ENCODE measurements around the gene EFNA4. TPM values are rescaled to one million over a fixed set of nuclear protein-coding genes. Genes with fewer than 3 reads are reported as not detected.
"Not testable (repeated sequence)": the region's sequence is repeated elsewhere in the genome, so short reads cannot be mapped to it uniquely, and the experiment has no call there.

The EFNA4 gene
- polyA plus RNA-seq, 2 donors = 14.7 to 16.2 TPM

GRCh38 chr1:155108296-155108695, 44.8 kb downstream of the EFNA4 start:
- Histone ChIP-seq H3K4me1 (ENCODE audit: control insufficient read depth in 2 of 2, insufficient read depth in 2 of 2, low read length in 1 of 2) (no peaks in the 10 kb centered on the region), H3K27ac (ENCODE audit: low read depth in 2 of 2, low read length in 1 of 2) (no peak overlapping the region), H3K36me3 (ENCODE audit: control insufficient read depth in 2 of 2, insufficient read depth in 2 of 2, low read length in 1 of 2) (no peaks in the 10 kb centered on the region), H3K4me3 (ENCODE audit: low read depth in 1 of 2, low read length in 2 of 2) (no peak overlapping the region), H3K27me3 (ENCODE audit: control insufficient read depth in 1 of 2, insufficient read depth in 2 of 2, low read length in 2 of 2) (no peaks in the 10 kb centered on the region), H3K9me3 (ENCODE audit: control insufficient read depth in 2 of 2, insufficient read depth in 1 of 2, low read depth in 1 of 2, low read length in 1 of 2) (no peaks in the 10 kb centered on the region)
- WGBS, 2 donors = 75 to 85% methylated on average over 5 of the region's 5 CpGs

DNA sequence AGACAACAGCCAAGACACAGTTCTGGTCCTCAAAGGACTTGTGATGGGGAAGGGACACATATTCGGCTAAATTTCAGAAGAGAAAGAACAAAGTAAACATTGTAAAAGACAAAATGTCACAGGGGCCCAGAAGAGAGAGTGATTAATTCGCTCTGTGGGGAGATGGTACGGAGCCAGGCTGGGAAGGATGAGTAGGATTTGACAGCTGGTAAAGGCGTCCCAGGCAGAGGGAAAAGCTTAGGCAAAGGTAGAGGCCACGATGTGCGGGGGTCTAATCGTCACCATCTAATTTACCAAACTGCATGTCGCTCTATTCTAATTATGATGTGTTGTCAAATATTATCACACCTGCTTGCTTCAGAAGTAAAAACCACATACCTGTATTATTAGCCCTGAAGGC, 46.8 kb downstream of the EFNA4 start:
- Histone ChIP-seq H3K27me3 (ENCODE audit: control insufficient read depth in 1 of 2, insufficient read depth in 2 of 2, low read length in 2 of 2) (no peaks in the 10 kb centered on the region), H3K36me3 (ENCODE audit: control insufficient read depth in 2 of 2, insufficient read depth in 2 of 2, low read length in 1 of 2) (no peaks in the 10 kb centered on the region), H3K4me1 (ENCODE audit: control insufficient read depth in 2 of 2, insufficient read depth in 2 of 2, low read length in 1 of 2) (no peaks in the 10 kb centered on the region), H3K9me3 (ENCODE audit: control insufficient read depth in 2 of 2, insufficient read depth in 1 of 2, low read depth in 1 of 2, low read length in 1 of 2) (no peaks in the 10 kb centered on the region), H3K27ac (ENCODE audit: low read depth in 2 of 2, low read length in 1 of 2) (no peak overlapping the region), H3K4me3 (ENCODE audit: low read depth in 1 of 2, low read length in 2 of 2) (no peak overlapping the region)
- 82 to 84% methylated on average over 8 of the region's 8 CpGs for WGBS, 2 donors

DNA sequence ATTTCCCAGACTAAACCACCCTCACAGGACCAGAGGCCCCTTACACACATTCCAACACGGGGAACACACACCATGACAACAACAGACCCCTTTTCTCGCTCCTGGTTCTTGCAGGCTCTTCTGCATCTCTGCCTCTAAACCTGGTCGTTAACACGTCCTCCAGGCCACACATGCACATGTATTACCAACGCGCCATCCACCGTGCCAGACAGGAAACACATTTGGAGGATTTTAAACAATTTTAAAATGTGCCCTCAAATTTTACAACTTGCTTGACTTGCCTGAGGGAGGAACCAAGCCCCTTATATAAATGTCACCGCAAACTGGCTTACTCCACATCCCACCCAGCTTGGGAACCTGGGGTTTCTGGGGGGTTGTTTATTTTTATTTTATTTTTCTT, 47.3 kb downstream of the EFNA4 start:
- H3K27me3 ChIP-seq (ENCODE audit: control insufficient read depth in 1 of 2, insufficient read depth in 2 of 2, low read length in 2 of 2) = no peaks in the 10 kb centered on the region
- H3K27ac ChIP-seq (ENCODE audit: low read depth in 2 of 2, low read length in 1 of 2) = no peak overlapping the region
- no peak overlapping the region for H3K4me3 ChIP-seq (ENCODE audit: low read depth in 1 of 2, low read length in 2 of 2)
- no peaks in the 10 kb centered on the region for H3K4me1 ChIP-seq (ENCODE audit: control insufficient read depth in 2 of 2, insufficient read depth in 2 of 2, low read length in 1 of 2)
- H3K9me3 ChIP-seq (ENCODE audit: control insufficient read depth in 2 of 2, insufficient read depth in 1 of 2, low read depth in 1 of 2, low read length in 1 of 2) = no peaks in the 10 kb centered on the region
- no peaks in the 10 kb centered on the region for H3K36me3 ChIP-seq (ENCODE audit: control insufficient read depth in 2 of 2, insufficient read depth in 2 of 2, low read length in 1 of 2)
- WGBS, 2 donors = 76 to 79% methylated on average over 8 of the region's 8 CpGs

GRCh38 chr1:155113450-155113980, 50.0 kb downstream of the EFNA4 start:
- Histone ChIP-seq H3K4me3 (ENCODE audit: low read depth in 1 of 2, low read length in 2 of 2) (no peak overlapping the region), H3K4me1 (ENCODE audit: control insufficient read depth in 2 of 2, insufficient read depth in 2 of 2, low read length in 1 of 2) (no peaks in the 10 kb centered on the region), H3K27ac (ENCODE audit: low read depth in 2 of 2, low read length in 1 of 2) (no peak overlapping the region), H3K36me3 (ENCODE audit: control insufficient read depth in 2 of 2, insufficient read depth in 2 of 2, low read length in 1 of 2) (no peaks in the 10 kb centered on the region), H3K9me3 (ENCODE audit: control insufficient read depth in 2 of 2, insufficient read depth in 1 of 2, low read depth in 1 of 2, low read length in 1 of 2) (no peaks in the 10 kb centered on the region), H3K27me3 (ENCODE audit: control insufficient read depth in 1 of 2, insufficient read depth in 2 of 2, low read length in 2 of 2) (no peaks in the 10 kb centered on the region)
- WGBS, 2 donors = 53 to 63% methylated on average over 5 of the region's 5 CpGs

- Histone ChIP-seq H3K9me3 (ENCODE audit: control insufficient read depth in 2 of 2, insufficient read depth in 1 of 2, low read depth in 1 of 2, low read length in 1 of 2) (no peaks in the 10 kb centered on the region), H3K4me1 (ENCODE audit: control insufficient read depth in 2 of 2, insufficient read depth in 2 of 2, low read length in 1 of 2) (no peaks in the 10 kb centered on the region), H3K4me3 (ENCODE audit: low read depth in 1 of 2, low read length in 2 of 2) (no peak overlapping the region), H3K36me3 (ENCODE audit: control insufficient read depth in 2 of 2, insufficient read depth in 2 of 2, low read length in 1 of 2) (no peaks in the 10 kb centered on the region), H3K27me3 (ENCODE audit: control insufficient read depth in 1 of 2, insufficient read depth in 2 of 2, low read length in 2 of 2) (no peaks in the 10 kb centered on the region), H3K27ac (ENCODE audit: low read depth in 2 of 2, low read length in 1 of 2) (no peak overlapping the region)
- 70 to 75% methylated on average over 5 of the region's 5 CpGs for WGBS, 2 donors
These were observed 52.7 kb downstream of the EFNA4 start for GRCh38 chr1:155116113-155116764.

DNA sequence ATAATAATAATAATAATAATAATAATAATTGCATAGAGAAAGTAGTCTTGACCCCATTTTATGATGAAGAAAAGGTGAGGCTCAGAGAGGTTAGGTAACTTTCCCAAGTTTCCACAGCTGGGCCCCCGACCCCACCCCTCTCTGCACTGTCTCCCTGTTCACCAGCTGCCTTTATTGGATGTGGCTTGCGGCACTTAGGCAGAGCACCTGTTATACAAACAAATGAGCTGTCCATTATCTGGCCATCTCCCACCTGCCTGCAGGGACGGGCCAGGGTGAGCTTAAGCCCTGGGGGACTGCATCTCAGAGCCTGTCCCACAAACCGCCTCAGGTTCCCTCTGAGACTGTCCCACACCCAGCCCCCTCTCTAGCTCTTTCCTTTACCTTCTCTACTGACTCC, 54.1 kb downstream of the EFNA4 start:
- no peaks in the 10 kb centered on the region for H3K4me1 ChIP-seq (ENCODE audit: control insufficient read depth in 2 of 2, insufficient read depth in 2 of 2, low read length in 1 of 2)
- H3K9me3 ChIP-seq (ENCODE audit: control insufficient read depth in 2 of 2, insufficient read depth in 1 of 2, low read depth in 1 of 2, low read length in 1 of 2) = no peaks in the 10 kb centered on the region
- WGBS, 2 donors = 68 to 70% methylated on average over 4 of the region's 4 CpGs
- H3K36me3 ChIP-seq (ENCODE audit: control insufficient read depth in 2 of 2, insufficient read depth in 2 of 2, low read length in 1 of 2) = no peaks in the 10 kb centered on the region
- H3K27ac ChIP-seq (ENCODE audit: low read depth in 2 of 2, low read length in 1 of 2) = no peak overlapping the region
- H3K4me3 ChIP-seq (ENCODE audit: low read depth in 1 of 2, low read length in 2 of 2) = no peak overlapping the region
- no peaks in the 10 kb centered on the region for H3K27me3 ChIP-seq (ENCODE audit: control insufficient read depth in 1 of 2, insufficient read depth in 2 of 2, low read length in 2 of 2)

GRCh38 chr1:155118090-155118489, 54.5 kb downstream of the EFNA4 start:
- H3K27ac ChIP-seq (ENCODE audit: low read depth in 2 of 2, low read length in 1 of 2); H3K9me3 ChIP-seq (ENCODE audit: control insufficient read depth in 2 of 2, insufficient read depth in 1 of 2, low read depth in 1 of 2, low read length in 1 of 2); H3K4me3 ChIP-seq (ENCODE audit: low read depth in 1 of 2, low read length in 2 of 2); H3K27me3 ChIP-seq (ENCODE audit: control insufficient read depth in 1 of 2, insufficient read depth in 2 of 2, low read length in 2 of 2); H3K36me3 ChIP-seq (ENCODE audit: control insufficient read depth in 2 of 2, insufficient read depth in 2 of 2, low read length in 1 of 2); H3K4me1 ChIP-seq (ENCODE audit: control insufficient read depth in 2 of 2, insufficient read depth in 2 of 2, low read length in 1 of 2): not testable (repeated sequence)
- WGBS, 2 donors = 90 to 92% methylated on average over 7 of the region's 7 CpGs

Other genes with a start within 250 kb of the EFNA4 start
- gene KCNN3, start 193.5 kb upstream of the EFNA4 start, polyA plus RNA-seq = under 1 TPM; 0.12 to 0.14 TPM
- 10 to 100 TPM; 29.4 to 68.9 TPM for gene PMVK, start 127.0 kb upstream of the EFNA4 start, polyA plus RNA-seq
- 10 to 100 TPM; 18.3 to 25.7 TPM for gene PBXIP1, start 107.6 kb upstream of the EFNA4 start, polyA plus RNA-seq
- 10 to 100 TPM; 14.3 to 15.8 TPM for gene PYGO2, start 102.0 kb upstream of the EFNA4 start, polyA plus RNA-seq
- gene SHC1, start 93.0 kb upstream of the EFNA4 start, polyA plus RNA-seq = 10 to 100 TPM; 28.8 to 38.8 TPM
- 10 to 100 TPM in 1 of 2 donors, 1 to 10 TPM in 1; 8.9 to 74.3 TPM for gene CKS1B, start 89.1 kb upstream of the EFNA4 start, polyA plus RNA-seq
- 10 to 100 TPM; 27.1 TPM for gene FLAD1, start 80.4 kb upstream of the EFNA4 start, polyA plus RNA-seq
- gene LENEP, start 70.2 kb upstream of the EFNA4 start, polyA plus RNA-seq = under 1 TPM in 1 of 2 donors, not detected in 1; 0.22 TPM
- 10 to 100 TPM; 71.7 to 95.8 TPM for gene ZBTB7B, start 60.9 kb upstream of the EFNA4 start, polyA plus RNA-seq
- gene DCST2, start 30.0 kb upstream of the EFNA4 start, polyA plus RNA-seq = 10 to 100 TPM in 1 of 2 donors, 1 to 10 TPM in 1; 1.7 to 10.1 TPM
- gene DCST1, start 29.9 kb upstream of the EFNA4 start, polyA plus RNA-seq = under 1 TPM; 0.14 to 0.29 TPM
- 100 to 1,000 TPM; 122 to 222 TPM for gene ADAM15, start 12.4 kb upstream of the EFNA4 start, polyA plus RNA-seq
- gene EFNA3, start 15.1 kb downstream of the EFNA4 start, polyA plus RNA-seq = 10 to 100 TPM; 16.3 to 21.7 TPM
- 10 to 100 TPM; 32.9 to 48.1 TPM for gene EFNA1, start 64.1 kb downstream of the EFNA4 start, polyA plus RNA-seq
- gene SLC50A1, start 72.1 kb downstream of the EFNA4 start, polyA plus RNA-seq = 10 to 100 TPM; 41.0 to 51.5 TPM
- gene DPM3, start 76.8 kb downstream of the EFNA4 start, polyA plus RNA-seq = 100 to 1,000 TPM; 103 to 248 TPM
- 100 to 1,000 TPM; 161 to 260 TPM for gene KRTCAP2, start 109.6 kb downstream of the EFNA4 start, polyA plus RNA-seq
- under 1 TPM; 0.19 to 0.47 TPM for gene TRIM46, start 110.1 kb downstream of the EFNA4 start, polyA plus RNA-seq
- 10 to 100 TPM; 12.9 to 41.5 TPM for gene THBS3, start 144.2 kb downstream of the EFNA4 start, polyA plus RNA-seq
- gene MTX1, start 145.0 kb downstream of the EFNA4 start, polyA plus RNA-seq = 10 to 100 TPM; 43.6 to 51.4 TPM
- gene ENTREP3, start 191.7 kb downstream of the EFNA4 start, polyA plus RNA-seq = 10 to 100 TPM; 12.7 to 13.6 TPM
- gene SCAMP3, start 198.6 kb downstream of the EFNA4 start, polyA plus RNA-seq = 10 to 100 TPM; 20.2 to 47.3 TPM
- gene CLK2, start 209.8 kb downstream of the EFNA4 start, polyA plus RNA-seq = 10 to 100 TPM; 29.2 to 55.3 TPM
- 1 to 10 TPM; 2.4 to 6.6 TPM for gene HCN3, start 213.7 kb downstream of the EFNA4 start, polyA plus RNA-seq
- under 1 TPM; 0.02 to 0.04 TPM for gene PKLR, start 237.7 kb downstream of the EFNA4 start, polyA plus RNA-seq
- 100 to 1,000 TPM; 190 to 241 TPM for gene FDPS, start 245.1 kb downstream of the EFNA4 start, polyA plus RNA-seq

Data from esophagus (tissue), 2 donors.